ENCODE data around the gene PAFAH1B2. TPM values are rescaled to one million over a fixed set of nuclear protein-coding genes. Genes with fewer than 3 reads are reported as not detected.

The PAFAH1B2 gene
- polyA plus RNA-seq, 6 donors from 2014 or later = 18.0 to 23.3 (median 20.9) TPM

- Mint-ChIP-seq H3K27ac (peak overlapping the region in 2 of 6 donors; percentile 27 to 78), H3K4me1 (peaks cover 0 to 5% (median 0%) of the 10 kb centered on the region in 3 donors), H3K36me3 (peaks cover 0 to 5% of the 10 kb centered on the region in 2 donors), H3K4me3 (no peak overlapping the region), H3K9me3 (no peaks in the 10 kb centered on the region), H3K27me3 (no peaks in the 10 kb centered on the region)
- ATAC-seq (ENCODE audit: low read depth in 2 of 2) (no peak), DNase-seq (no peak)
Observed at GRCh38 chr11:117171007-117171403, 26.9 kb downstream of the PAFAH1B2 start.

GRCh38 chr11:117171404-117172061 is 27.4 kb downstream of the PAFAH1B2 start:
- Mint-ChIP-seq H3K27ac (peak overlapping the region; percentile 28 to 78 (median 53)), H3K4me3 (no peak overlapping the region), H3K9me3 (no peaks in the 10 kb centered on the region), H3K36me3 (peaks cover 0 to 5% of the 10 kb centered on the region in 2 donors), H3K4me1 (peaks cover 0 to 5% (median 0%) of the 10 kb centered on the region in 3 donors), H3K27me3 (no peaks in the 10 kb centered on the region)
- DNase-seq = no peak
- no peak for ATAC-seq (ENCODE audit: low read depth in 2 of 2)

- DNase-seq (no peak), ATAC-seq (ENCODE audit: low read depth in 2 of 2) (no peak)
- peaks cover 1 to 9% (median 3%) of the 10 kb centered on the region in 3 donors for H3K4me1 Mint-ChIP-seq
- H3K36me3 Mint-ChIP-seq = peaks cover 0 to 5% of the 10 kb centered on the region in 2 donors
- no peak overlapping the region for H3K4me3 Mint-ChIP-seq
- H3K9me3 Mint-ChIP-seq = no peaks in the 10 kb centered on the region
- H3K27me3 Mint-ChIP-seq = no peaks in the 10 kb centered on the region
- H3K27ac Mint-ChIP-seq = peak overlapping the region in 4 of 6 donors; percentile 50 to 86 (median 73)
Observed at GRCh38 chr11:117172724-117173421, 28.8 kb downstream of the PAFAH1B2 start.

GRCh38 chr11:117175104-117175503 is 31.0 kb downstream of the PAFAH1B2 start:
- Mint-ChIP-seq H3K4me1 (peaks cover 15 to 26% (median 15%) of the 10 kb centered on the region in 3 donors), H3K27ac (peak overlapping the region in 3 of 6 donors; percentile 36 to 78 (median 70)), H3K4me3 (no peak overlapping the region), H3K27me3 (no peaks in the 10 kb centered on the region), H3K36me3 (no peaks in the 10 kb centered on the region), H3K9me3 (no peaks in the 10 kb centered on the region)
- ATAC-seq (ENCODE audit: low read depth in 2 of 2) (no peak), DNase-seq (no peak)

- H3K9me3 Mint-ChIP-seq = no peaks in the 10 kb centered on the region
- H3K4me3 Mint-ChIP-seq = peak overlapping the region in 2 of 8 donors; percentile 6 to 38
- ATAC-seq (ENCODE audit: low read depth in 2 of 2) = no peak
- peaks cover 19 to 33% (median 22%) of the 10 kb centered on the region in 3 donors for H3K4me1 Mint-ChIP-seq
- peak overlapping the region in 3 of 6 donors; percentile 50 to 58 (median 57) for H3K27ac Mint-ChIP-seq
- DNase-seq = no peak
- H3K27me3 Mint-ChIP-seq = no peaks in the 10 kb centered on the region
- H3K36me3 Mint-ChIP-seq = no peaks in the 10 kb centered on the region
Observed at GRCh38 chr11:117175781-117176180, 31.7 kb downstream of the PAFAH1B2 start.

GRCh38 chr11:117176186-117176585 is 32.1 kb downstream of the PAFAH1B2 start:
- DNase-seq (no peak), ATAC-seq (ENCODE audit: low read depth in 2 of 2) (no peak)
- Mint-ChIP-seq H3K4me3 (peak overlapping the region in 2 of 8 donors; percentile 3 to 38), H3K9me3 (no peaks in the 10 kb centered on the region), H3K4me1 (peaks cover 23 to 37% (median 26%) of the 10 kb centered on the region in 3 donors), H3K27ac (peak overlapping the region in 2 of 6 donors; percentile 50 to 57), H3K27me3 (no peaks in the 10 kb centered on the region), H3K36me3 (no peaks in the 10 kb centered on the region)

- DNase-seq (no peak), ATAC-seq (ENCODE audit: low read depth in 2 of 2) (no peak)
- H3K27me3 Mint-ChIP-seq = no peaks in the 10 kb centered on the region
- no peaks in the 10 kb centered on the region for H3K36me3 Mint-ChIP-seq
- H3K27ac Mint-ChIP-seq = peak overlapping the region; percentile 72 to 99 (median 98)
- H3K4me3 Mint-ChIP-seq = peak overlapping the region; percentile 92 to 100 (median 98)
- peaks cover 25 to 40% (median 39%) of the 10 kb centered on the region in 3 donors for H3K4me1 Mint-ChIP-seq
- no peaks in the 10 kb centered on the region for H3K9me3 Mint-ChIP-seq
Observed at GRCh38 chr11:117177534-117178209, 33.6 kb downstream of the PAFAH1B2 start.

GRCh38 chr11:117178210-117179034 is 34.3 kb downstream of the PAFAH1B2 start, which contains the start of gene SIDT2:
TSS of gene SIDT2 (plus strand) at chr11:117178743. CDS start at chr11:117179264, 521 bp downstream.
- peaks cover 25 to 44% (median 40%) of the 10 kb centered on the region in 3 donors for H3K4me1 Mint-ChIP-seq
- ATAC-seq (ENCODE audit: low read depth in 2 of 2) = peak; percentile 90 to 92
- H3K9me3 Mint-ChIP-seq = no peaks in the 10 kb centered on the region
- no peaks in the 10 kb centered on the region for H3K36me3 Mint-ChIP-seq
- peak; percentile 86 for DNase-seq
- H3K27me3 Mint-ChIP-seq = no peaks in the 10 kb centered on the region
- H3K27ac Mint-ChIP-seq = peak within 1 kb of the TSS; percentile 96 to 99 (median 98)
- peak within 1 kb of the TSS; percentile 93 to 100 (median 98) for H3K4me3 Mint-ChIP-seq

GRCh38 chr11:117179048-117179999 is 35.2 kb downstream of the PAFAH1B2 start:
- H3K4me3 Mint-ChIP-seq = peak overlapping the region; percentile 93 to 100 (median 98)
- H3K9me3 Mint-ChIP-seq = no peaks in the 10 kb centered on the region
- peak; percentile 51 for DNase-seq
- H3K36me3 Mint-ChIP-seq = peaks cover 0 to 8% of the 10 kb centered on the region in 2 donors
- peak; percentile 50 to 57 for ATAC-seq (ENCODE audit: low read depth in 2 of 2)
- peak overlapping the region; percentile 96 to 99 (median 98) for H3K27ac Mint-ChIP-seq
- H3K4me1 Mint-ChIP-seq = peaks cover 29 to 53% (median 46%) of the 10 kb centered on the region in 3 donors
- no peaks in the 10 kb centered on the region for H3K27me3 Mint-ChIP-seq

- Mint-ChIP-seq H3K9me3 (no peaks in the 10 kb centered on the region), H3K27ac (peak overlapping the region; percentile 96 to 99 (median 98)), H3K4me1 (peaks cover 29 to 59% (median 50%) of the 10 kb centered on the region in 3 donors), H3K4me3 (peak overlapping the region; percentile 93 to 100 (median 98)), H3K27me3 (no peaks in the 10 kb centered on the region), H3K36me3 (peaks cover 0 to 8% of the 10 kb centered on the region in 2 donors)
- ATAC-seq (ENCODE audit: low read depth in 2 of 2) (no peak), DNase-seq (no peak)
Observed at GRCh38 chr11:117180020-117180419, 35.9 kb downstream of the PAFAH1B2 start.

GRCh38 chr11:117180661-117181585 is 36.8 kb downstream of the PAFAH1B2 start:
- peak; percentile 53 for DNase-seq
- Mint-ChIP-seq H3K27me3 (no peaks in the 10 kb centered on the region), H3K36me3 (peaks cover 0 to 8% of the 10 kb centered on the region in 2 donors), H3K27ac (peak overlapping the region in 5 of 6 donors; percentile 75 to 99 (median 84)), H3K9me3 (no peaks in the 10 kb centered on the region), H3K4me1 (peaks cover 34 to 69% (median 59%) of the 10 kb centered on the region in 3 donors), H3K4me3 (peak overlapping the region; percentile 81 to 100 (median 98))
- ATAC-seq (ENCODE audit: low read depth in 2 of 2) = peak; percentile 27 to 43

Data from naive B cell (primary cell).